Upper lobe of left lung (tissue), 4 donors: ENCODE data around the gene ACTC1.

ENCODE experiments used
- CTCF ChIP-seq, 6 experiments: fragments of 450-650 bp in 4 of 6; fragments of 200-600 bp in 2 of 6; sonication (generic) in 2 of 6; IDR thresholded peaks; one replicate each; pipeline ENCODE4 v1.5.1; 2016 to 2019; ENCODE audit warnings: antibody characterized with exemption in 6 of 6
- POLR2A ChIP-seq, 4 donors: fragments of 450-650 bp; IDR thresholded peaks; one replicate each; pipeline ENCODE4 v1.5.1; 2016 to 2017; ENCODE audit warnings: antibody characterized with exemption in 4 of 4, mild to moderate bottlenecking in 2 of 4
- POLR2AphosphoS5 ChIP-seq, 2 donors: sonication (generic); formaldehyde crosslinking; IDR thresholded peaks; one replicate each; pipeline ENCODE4 v1.5.1; 2017; ENCODE audit warnings: antibody characterized with exemption in 2 of 2

DNA sequence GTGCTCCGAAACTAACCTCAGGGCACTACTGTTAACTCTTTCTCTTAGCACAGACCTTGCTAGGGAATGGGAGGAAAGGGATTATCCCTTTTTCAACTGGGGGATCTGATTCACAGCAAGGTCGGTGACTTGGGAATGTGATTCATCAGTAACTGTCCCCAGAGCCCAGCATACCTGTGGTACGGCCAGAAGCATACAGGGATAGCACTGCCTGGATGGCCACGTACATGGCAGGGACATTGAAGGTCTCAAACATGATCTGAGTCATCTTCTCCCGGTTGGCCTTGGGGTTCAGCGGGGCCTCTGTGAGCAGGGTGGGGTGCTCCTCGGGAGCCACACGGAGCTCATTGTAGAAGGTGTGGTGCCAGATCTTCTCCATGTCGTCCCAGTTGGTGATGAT lies 2.3 kb downstream of the ACTC1 start:
- TF ChIP-seq CTCF (IDR thresholded peaks at IDR 0.05), result no peak
- no peak for TF ChIP-seq POLR2A (IDR thresholded peaks at IDR 0.05)
- TF ChIP-seq POLR2AphosphoS5 (IDR thresholded peaks at IDR 0.05), result no peak
